Suprapubic skin (tissue), 4 donors: Measurements from ENCODE around the gene GH1. TPM values are rescaled to one million over a fixed set of nuclear protein-coding genes. Genes with fewer than 3 reads are reported as not detected.

Experiments used
- DNase-seq, 2 donors: peaks; one replicate each; pipeline ENCODE4 v3.0.0-alpha.2; 2019; ENCODE audit warnings: low spot score in 2 of 2
- H3K27ac ChIP-seq: fragments of 200-600 bp; sonication (generic); one replicate; pipeline ENCODE4 v1.5.1; 2019
- H3K27me3 ChIP-seq: fragments of 200-600 bp; sonication (generic); one replicate; pipeline ENCODE4 v1.5.1; 2019
- H3K36me3 ChIP-seq: fragments of 200-600 bp; sonication (generic); one replicate; pipeline ENCODE4 v1.5.1; 2019
- H3K4me1 ChIP-seq: fragments of 200-600 bp; sonication (generic); one replicate; pipeline ENCODE4 v1.5.1; 2019
- H3K4me3 ChIP-seq: fragments of 200-600 bp; sonication (generic); one replicate; pipeline ENCODE4 v1.5.1; 2019; ENCODE audit warnings: mild to moderate bottlenecking
- H3K9me3 ChIP-seq: fragments of 200-600 bp; sonication (generic); one replicate; pipeline ENCODE4 v1.5.1; 2019
- EP300 ChIP-seq: sonication (generic); formaldehyde crosslinking; IDR thresholded peaks from one replicate; pipeline ENCODE4 v1.6.1; 2017; ENCODE audit warnings: antibody characterized with exemption
- POLR2A ChIP-seq, 2 donors: fragments of 450-650 bp; IDR thresholded peaks; one replicate each; pipeline ENCODE4 v1.6.1; 2017; ENCODE audit warnings: antibody characterized with exemption in 2 of 2, mild to moderate bottlenecking in 2 of 2, moderate library complexity in 2 of 2
- POLR2AphosphoS5 ChIP-seq, 3 donors: sonication (generic); formaldehyde crosslinking; IDR thresholded peaks; one replicate each; pipeline ENCODE4 v1.6.1; 2017; ENCODE audit warnings: antibody characterized with exemption in 3 of 3
- WGBS: methylation state at CpG from one replicate; pipeline ENCODE4 v1.1.5; 2018; 5-methylcytosine and 5-hydroxymethylcytosine counted together
- total RNA-seq, 4 donors: library from RNA; depleted of rRNA; stranded (reverse); fragments of >200 nt; gene quantifications; one replicate each; pipeline ENCODE4 v1.1.0, GENCODE V29; 2016
- TF ChIP-seq, protein P1 (sequence below), 2 donors: fragments of 200-600 bp in 1 of 2; fragments of 450-650 bp in 1 of 2; sonication (generic) in 1 of 2; IDR thresholded peaks; one replicate each; pipeline ENCODE4 v1.5.1; 2016 to 2019; ENCODE audit warnings: antibody characterized with exemption in 2 of 2, mild to moderate bottlenecking in 1 of 2, moderate library complexity in 1 of 2

The GH1 gene
- total RNA-seq, 4 donors from 2014 or later = not detected

DNA sequence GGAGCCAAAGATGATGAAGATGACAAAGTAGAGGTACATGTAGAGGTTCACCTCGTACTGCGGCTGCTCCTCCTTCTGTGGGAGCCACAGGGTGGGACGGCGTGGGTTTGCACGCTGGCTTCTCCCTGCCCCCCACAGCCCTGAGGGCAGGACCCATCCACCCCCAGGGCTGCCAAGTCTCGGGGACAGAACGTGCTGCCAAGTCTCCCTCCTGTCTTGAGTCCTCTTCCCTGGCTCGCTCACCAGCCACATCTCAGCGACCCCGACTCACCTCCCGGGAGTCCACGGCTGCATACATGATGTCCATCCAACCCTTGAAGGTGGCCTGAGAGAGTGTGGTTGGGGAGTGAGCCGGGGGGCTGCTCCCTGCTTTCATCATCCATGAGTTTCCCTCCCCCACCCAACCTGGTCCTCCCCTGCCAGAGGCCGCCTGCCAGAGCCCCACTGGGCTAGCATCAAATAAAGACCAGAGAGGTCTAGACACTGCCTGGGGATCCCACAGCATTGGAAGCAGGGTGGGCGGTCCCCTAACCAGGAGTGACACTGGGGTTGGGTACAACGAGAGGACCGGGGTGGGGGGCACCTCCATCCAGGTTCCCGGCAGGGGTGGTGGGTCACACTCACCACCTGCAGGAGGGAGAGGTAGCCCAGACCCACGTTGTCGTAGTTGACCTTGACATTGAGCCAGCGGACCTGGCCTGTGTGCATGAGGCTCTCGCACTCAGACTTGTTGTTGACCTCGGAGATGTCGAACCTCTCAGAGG lies 26.3 kb upstream of the GH1 start:
- DNase-seq = no peak
- Histone ChIP-seq H3K4me3 (no peak overlapping the region), H3K27me3 (peaks cover 10% of the 10 kb centered on the region), H3K9me3 (no peaks in the 10 kb centered on the region), H3K27ac (no peak overlapping the region), H3K36me3 (no peaks in the 10 kb centered on the region), H3K4me1 (peaks cover 5% of the 10 kb centered on the region)
- TF ChIP-seq EP300 = no peak
- TF ChIP-seq POLR2AphosphoS5 (IDR thresholded peaks at IDR 0.05) = no peak
- TF ChIP-seq, protein P1, sequence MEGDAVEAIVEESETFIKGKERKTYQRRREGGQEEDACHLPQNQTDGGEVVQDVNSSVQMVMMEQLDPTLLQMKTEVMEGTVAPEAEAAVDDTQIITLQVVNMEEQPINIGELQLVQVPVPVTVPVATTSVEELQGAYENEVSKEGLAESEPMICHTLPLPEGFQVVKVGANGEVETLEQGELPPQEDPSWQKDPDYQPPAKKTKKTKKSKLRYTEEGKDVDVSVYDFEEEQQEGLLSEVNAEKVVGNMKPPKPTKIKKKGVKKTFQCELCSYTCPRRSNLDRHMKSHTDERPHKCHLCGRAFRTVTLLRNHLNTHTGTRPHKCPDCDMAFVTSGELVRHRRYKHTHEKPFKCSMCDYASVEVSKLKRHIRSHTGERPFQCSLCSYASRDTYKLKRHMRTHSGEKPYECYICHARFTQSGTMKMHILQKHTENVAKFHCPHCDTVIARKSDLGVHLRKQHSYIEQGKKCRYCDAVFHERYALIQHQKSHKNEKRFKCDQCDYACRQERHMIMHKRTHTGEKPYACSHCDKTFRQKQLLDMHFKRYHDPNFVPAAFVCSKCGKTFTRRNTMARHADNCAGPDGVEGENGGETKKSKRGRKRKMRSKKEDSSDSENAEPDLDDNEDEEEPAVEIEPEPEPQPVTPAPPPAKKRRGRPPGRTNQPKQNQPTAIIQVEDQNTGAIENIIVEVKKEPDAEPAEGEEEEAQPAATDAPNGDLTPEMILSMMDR (IDR thresholded peaks at IDR 0.05) = no peak
- TF ChIP-seq POLR2A (IDR thresholded peaks at IDR 0.05) = no peak
- 91% methylated on average over 14 of the region's 24 CpGs for WGBS

DNA sequence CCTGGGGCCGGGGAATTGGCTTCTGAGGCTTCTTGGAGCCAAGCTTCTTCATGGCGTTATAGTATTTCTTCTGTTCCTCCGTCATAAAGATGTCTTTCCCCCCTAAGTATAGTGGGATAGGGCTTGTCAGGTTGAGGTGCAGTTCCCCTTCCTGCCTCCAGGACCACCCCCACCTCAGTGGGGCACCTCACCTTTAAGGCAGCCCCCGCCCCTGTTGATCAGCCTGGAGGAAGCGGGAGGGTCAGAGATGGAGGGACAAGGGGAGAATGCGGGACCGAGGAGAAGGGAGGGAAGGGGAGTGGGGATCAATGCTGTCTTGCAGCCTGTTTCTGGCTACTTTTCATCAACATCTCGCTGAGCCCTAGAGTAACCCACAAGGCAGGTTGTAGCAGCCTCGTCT lies 25.1 kb upstream of the GH1 start:
- no peaks in the 10 kb centered on the region for H3K36me3 ChIP-seq
- WGBS = 91% methylated on average over 9 of the region's 9 CpGs
- no peaks in the 10 kb centered on the region for H3K9me3 ChIP-seq
- no peak overlapping the region for H3K4me3 ChIP-seq
- peaks cover under 1% of the 10 kb centered on the region for H3K27me3 ChIP-seq
- TF ChIP-seq, protein P1 (IDR thresholded peaks at IDR 0.05) = no peak
- TF ChIP-seq POLR2A (IDR thresholded peaks at IDR 0.05) = no peak
- no peak for TF ChIP-seq EP300
- H3K27ac ChIP-seq = no peak overlapping the region
- H3K4me1 ChIP-seq = peaks cover 5% of the 10 kb centered on the region
- no peak for DNase-seq

DNA sequence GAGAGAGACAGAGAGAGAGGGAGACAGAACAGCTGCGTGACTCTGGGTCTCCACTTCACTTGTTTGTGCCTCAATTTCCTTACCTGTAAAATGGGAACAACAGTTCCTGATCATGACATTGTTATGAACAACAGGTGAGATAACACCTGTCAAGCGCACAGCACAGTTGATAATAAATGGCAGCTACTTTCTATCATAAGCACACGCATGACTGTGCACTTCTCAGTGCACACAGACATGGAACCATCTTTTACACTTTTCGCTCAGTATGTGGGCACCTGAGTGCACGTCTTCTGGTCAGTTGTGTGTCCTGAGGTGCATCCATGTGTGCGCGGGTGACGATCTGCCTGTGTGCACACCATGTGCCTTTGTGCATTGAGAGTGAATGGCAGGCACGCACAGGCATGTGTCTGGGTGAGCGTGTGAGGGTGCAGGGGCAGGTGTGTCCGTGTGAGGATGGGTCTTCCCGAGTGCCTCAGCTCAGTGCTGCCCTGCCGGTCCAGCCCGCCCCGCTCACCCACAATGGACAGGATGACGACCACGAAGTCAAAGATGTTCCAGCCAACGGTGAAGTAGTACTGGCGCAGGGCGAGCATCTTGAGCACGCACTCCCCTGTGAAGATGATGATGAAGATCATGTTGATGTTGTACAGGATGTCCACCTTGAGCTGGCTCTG lies 23.8 kb upstream of the GH1 start:
- no peak for DNase-seq
- Histone ChIP-seq H3K4me1 (peaks cover 5% of the 10 kb centered on the region), H3K9me3 (no peaks in the 10 kb centered on the region), H3K27ac (no peak overlapping the region), H3K36me3 (no peaks in the 10 kb centered on the region), H3K27me3 (no peaks in the 10 kb centered on the region), H3K4me3 (no peak overlapping the region)
- WGBS = 93% methylated on average over 20 of the region's 21 CpGs
- TF ChIP-seq POLR2A (IDR thresholded peaks at IDR 0.05) = no peak

DNA sequence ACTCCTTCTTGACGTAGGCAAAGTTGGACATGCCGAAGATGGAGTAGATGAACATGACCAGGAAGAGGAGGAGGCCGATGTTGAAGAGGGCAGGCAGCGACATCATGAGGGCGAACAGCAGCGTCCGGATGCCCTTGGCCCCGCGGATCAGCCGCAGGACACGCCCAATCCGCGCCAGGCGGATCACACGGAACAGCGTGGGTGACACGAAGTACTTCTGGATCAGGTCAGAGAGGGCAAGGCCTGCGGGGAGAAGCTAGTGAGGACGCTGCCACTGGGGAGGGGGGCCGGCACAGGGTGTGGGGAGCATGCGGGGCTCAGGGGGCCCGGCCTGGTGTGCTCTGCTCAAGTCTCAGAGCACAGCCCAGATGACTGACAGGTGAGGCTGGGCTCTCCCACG lies 23.1 kb upstream of the GH1 start:
- no peak for TF ChIP-seq POLR2A (IDR thresholded peaks at IDR 0.05)
- TF ChIP-seq POLR2AphosphoS5 (IDR thresholded peaks at IDR 0.05) = no peak
- TF ChIP-seq, protein P1 (IDR thresholded peaks at IDR 0.05) = no peak
- no peak for TF ChIP-seq EP300
- WGBS = 92% methylated on average over 23 of the region's 23 CpGs
- Histone ChIP-seq H3K9me3 (no peaks in the 10 kb centered on the region), H3K4me1 (peaks cover 5% of the 10 kb centered on the region), H3K36me3 (no peaks in the 10 kb centered on the region), H3K4me3 (no peak overlapping the region), H3K27me3 (no peaks in the 10 kb centered on the region), H3K27ac (no peak overlapping the region)
- DNase-seq = no peak

DNA sequence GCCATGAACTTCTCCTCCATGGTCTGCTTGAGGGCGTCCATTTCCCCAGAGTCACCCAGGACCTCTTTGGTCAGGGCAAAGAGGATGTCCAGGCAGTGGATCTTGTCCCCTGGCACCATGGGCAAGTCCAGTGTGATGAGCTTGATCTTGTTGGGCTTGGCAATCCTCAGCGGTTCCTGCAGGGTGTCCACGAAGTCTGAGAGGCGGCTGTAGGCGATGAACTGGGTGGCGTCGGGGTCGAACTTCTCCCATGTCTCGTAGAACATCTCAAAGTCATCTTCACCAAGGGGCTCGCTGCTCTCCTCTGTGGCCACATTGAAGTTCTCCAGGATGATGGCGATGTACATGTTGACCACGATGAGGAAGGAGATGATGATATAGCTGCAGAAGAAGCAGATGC lies 22.5 kb upstream of the GH1 start:
- no peaks in the 10 kb centered on the region for H3K9me3 ChIP-seq
- TF ChIP-seq POLR2AphosphoS5 (IDR thresholded peaks at IDR 0.05) (no peak), POLR2A (IDR thresholded peaks at IDR 0.05) (no peak), EP300 (no peak)
- TF ChIP-seq, protein P1 (IDR thresholded peaks at IDR 0.05) = no peak
- H3K4me3 ChIP-seq = no peak overlapping the region
- no peak overlapping the region for H3K27ac ChIP-seq
- no peaks in the 10 kb centered on the region for H3K27me3 ChIP-seq
- no peak for DNase-seq
- H3K36me3 ChIP-seq = no peaks in the 10 kb centered on the region
- H3K4me1 ChIP-seq = no peaks in the 10 kb centered on the region
- 93% methylated on average over 11 of the region's 12 CpGs for WGBS
